Measurements from ENCODE around the gene SNX20. TPM values are rescaled to one million over a fixed set of nuclear protein-coding genes. Genes with fewer than 3 reads are reported as not detected.

SNX20 gene
- total and polyA plus RNA-seq, 4 donors, result 0.61 to 1.1 (median 0.67) TPM

DNA sequence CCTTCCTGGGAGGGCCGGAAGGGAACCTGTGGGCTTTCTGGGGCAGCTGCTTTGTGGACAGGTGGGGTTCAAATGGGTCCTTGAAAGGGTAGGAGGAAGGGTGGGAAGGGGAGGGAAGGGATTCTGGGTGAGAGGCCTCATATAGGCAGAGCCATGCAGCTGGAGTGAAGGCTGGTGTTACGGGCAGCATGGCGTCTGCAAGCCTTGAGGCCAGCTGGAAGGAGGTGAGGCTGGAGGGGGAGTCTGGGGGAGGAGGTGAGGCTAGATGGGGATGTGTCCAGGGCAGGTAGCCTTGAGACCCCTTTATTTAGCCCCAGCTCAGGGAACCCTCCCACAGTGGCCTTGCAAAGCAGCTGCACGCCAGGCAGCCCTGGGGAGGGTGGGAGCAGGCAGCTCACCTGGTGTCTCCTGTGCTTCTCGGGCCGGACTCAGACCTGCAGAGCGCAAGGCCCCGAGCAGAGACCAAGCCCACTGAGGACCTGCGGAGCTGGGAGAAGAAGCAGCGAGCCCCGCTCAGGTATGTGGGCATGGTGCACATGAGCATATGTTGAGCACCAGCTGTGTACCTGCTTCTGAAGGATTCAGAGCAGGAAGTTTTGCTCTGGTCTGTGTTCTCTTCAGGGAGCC, 50.6 kb downstream of the SNX20 start:
- Histone ChIP-seq H3K27ac (ENCODE audit: low read depth, low read length) (no peak overlapping the region), H3K9me3 (ENCODE audit: control insufficient read depth, insufficient read depth, low read length) (no peaks in the 10 kb centered on the region), H3K36me3 (ENCODE audit: control insufficient read depth, insufficient read depth, low read length) (peaks cover 64% of the 10 kb centered on the region), H3K4me3 (ENCODE audit: low read depth, low read length) (no peak overlapping the region), H3K27me3 (ENCODE audit: control insufficient read depth, insufficient read depth, low read length) (no peaks in the 10 kb centered on the region), H3K4me1 (ENCODE audit: control insufficient read depth, insufficient read depth, low read length) (peaks cover 5% of the 10 kb centered on the region)
- no peak for DNase-seq (ENCODE audit: low read depth in 4 of 6, low spot score in 6 of 6)
- WGBS (ENCODE audit: insufficient coverage), result 96% methylated on average over 9 of the region's 11 CpGs

DNA sequence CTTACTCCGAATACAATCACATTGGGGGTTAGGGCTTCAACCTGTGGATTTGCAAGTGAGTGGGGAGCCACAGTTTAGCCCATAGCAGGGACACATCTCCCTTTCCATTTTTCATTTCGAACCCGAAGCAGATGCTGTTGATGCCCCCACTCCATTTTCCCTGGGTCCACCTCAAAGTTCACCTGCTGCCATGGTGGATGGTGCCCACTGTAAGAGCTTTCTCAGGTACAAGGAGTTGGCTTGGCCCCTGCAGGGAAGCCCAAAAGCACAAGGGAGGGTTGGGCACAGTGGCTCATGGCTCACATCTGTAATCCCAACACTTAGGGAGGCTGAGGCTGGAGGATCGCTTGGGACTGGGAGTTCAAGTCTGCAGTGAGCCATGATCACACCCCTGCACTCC, 51.8 kb downstream of the SNX20 start:
- 87% methylated on average over 3 of the region's 4 CpGs for WGBS (ENCODE audit: insufficient coverage)
- Histone ChIP-seq H3K4me1 (ENCODE audit: control insufficient read depth, insufficient read depth, low read length) (peaks cover 5% of the 10 kb centered on the region), H3K27ac (ENCODE audit: low read depth, low read length) (no peak overlapping the region), H3K36me3 (ENCODE audit: control insufficient read depth, insufficient read depth, low read length) (peaks cover 76% of the 10 kb centered on the region), H3K27me3 (ENCODE audit: control insufficient read depth, insufficient read depth, low read length) (no peaks in the 10 kb centered on the region), H3K9me3 (ENCODE audit: control insufficient read depth, insufficient read depth, low read length) (no peaks in the 10 kb centered on the region), H3K4me3 (ENCODE audit: low read depth, low read length) (no peak overlapping the region)
- DNase-seq (ENCODE audit: low read depth in 4 of 6, low spot score in 6 of 6), result no peak

DNA sequence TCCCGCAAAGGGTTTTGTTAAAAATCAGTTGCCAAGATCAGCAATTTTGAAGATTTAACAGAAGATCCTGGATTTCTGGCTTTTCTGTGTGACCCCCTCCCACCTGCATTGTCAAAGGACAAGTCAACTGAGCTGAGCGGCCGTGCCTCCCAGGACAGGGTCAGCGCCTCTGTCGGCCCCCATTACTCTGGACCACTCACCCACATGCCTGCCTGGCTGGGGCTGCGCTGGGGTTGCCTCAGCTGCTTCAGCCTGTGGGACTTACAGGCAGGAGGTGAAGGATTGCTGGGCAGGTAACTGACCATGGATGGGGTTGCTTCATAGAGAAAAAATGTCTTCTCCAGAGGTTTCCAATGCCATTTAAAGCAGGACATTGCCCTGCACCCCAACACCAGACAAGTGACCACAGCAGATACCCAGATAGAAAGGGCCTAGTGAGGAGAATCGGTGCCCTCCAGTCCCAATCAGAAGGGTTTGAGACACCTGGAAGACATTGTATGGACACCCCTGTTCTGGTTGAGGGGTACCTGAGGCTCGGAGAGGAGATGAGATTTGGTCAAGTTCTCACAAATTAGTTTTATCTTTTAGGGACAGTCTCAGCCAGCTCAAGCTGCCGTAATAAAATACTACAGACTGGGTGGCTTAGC, 52.8 kb downstream of the SNX20 start:
- Histone ChIP-seq H3K36me3 (ENCODE audit: control insufficient read depth, insufficient read depth, low read length) (peaks cover 76% of the 10 kb centered on the region), H3K4me3 (ENCODE audit: low read depth, low read length) (no peak overlapping the region), H3K4me1 (ENCODE audit: control insufficient read depth, insufficient read depth, low read length) (peaks cover 5% of the 10 kb centered on the region), H3K9me3 (ENCODE audit: control insufficient read depth, insufficient read depth, low read length) (no peaks in the 10 kb centered on the region), H3K27me3 (ENCODE audit: control insufficient read depth, insufficient read depth, low read length) (no peaks in the 10 kb centered on the region), H3K27ac (ENCODE audit: low read depth, low read length) (no peak overlapping the region)
- WGBS (ENCODE audit: insufficient coverage), result 95% methylated on average over 7 of the region's 9 CpGs
- no peak for DNase-seq (ENCODE audit: low read depth in 4 of 6, low spot score in 6 of 6)

DNA sequence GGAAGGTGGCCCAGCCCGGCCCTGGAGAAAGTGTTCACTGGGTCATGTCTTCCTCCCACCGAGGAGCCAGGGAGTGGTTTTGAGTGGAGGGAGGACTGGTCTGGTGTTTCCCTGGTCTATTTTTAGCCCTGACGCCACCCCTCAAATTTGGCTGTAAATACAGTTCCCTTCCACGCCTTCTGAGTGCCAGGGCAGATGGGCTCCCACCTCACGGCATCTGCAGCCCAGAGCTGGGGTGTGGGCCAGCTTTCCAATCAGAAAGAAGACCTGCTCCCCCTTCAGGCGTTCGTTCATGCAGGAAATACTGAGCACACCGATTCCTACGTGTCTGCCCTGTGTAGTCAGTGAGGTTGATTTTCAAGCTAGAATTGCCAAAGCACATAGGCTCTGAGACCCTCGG, 53.7 kb downstream of the SNX20 start:
- no peak overlapping the region for H3K27ac ChIP-seq (ENCODE audit: low read depth, low read length)
- H3K36me3 ChIP-seq (ENCODE audit: control insufficient read depth, insufficient read depth, low read length), result peaks cover 78% of the 10 kb centered on the region
- no peak overlapping the region for H3K4me3 ChIP-seq (ENCODE audit: low read depth, low read length)
- H3K9me3 ChIP-seq (ENCODE audit: control insufficient read depth, insufficient read depth, low read length), result no peaks in the 10 kb centered on the region
- 39% methylated on average over 3 of the region's 10 CpGs for WGBS (ENCODE audit: insufficient coverage)
- peak in 2 of 6 donors; percentile 71 to 79 for DNase-seq (ENCODE audit: low read depth in 4 of 6, low spot score in 6 of 6)
- peaks cover 5% of the 10 kb centered on the region for H3K4me1 ChIP-seq (ENCODE audit: control insufficient read depth, insufficient read depth, low read length)
- no peaks in the 10 kb centered on the region for H3K27me3 ChIP-seq (ENCODE audit: control insufficient read depth, insufficient read depth, low read length)

DNA sequence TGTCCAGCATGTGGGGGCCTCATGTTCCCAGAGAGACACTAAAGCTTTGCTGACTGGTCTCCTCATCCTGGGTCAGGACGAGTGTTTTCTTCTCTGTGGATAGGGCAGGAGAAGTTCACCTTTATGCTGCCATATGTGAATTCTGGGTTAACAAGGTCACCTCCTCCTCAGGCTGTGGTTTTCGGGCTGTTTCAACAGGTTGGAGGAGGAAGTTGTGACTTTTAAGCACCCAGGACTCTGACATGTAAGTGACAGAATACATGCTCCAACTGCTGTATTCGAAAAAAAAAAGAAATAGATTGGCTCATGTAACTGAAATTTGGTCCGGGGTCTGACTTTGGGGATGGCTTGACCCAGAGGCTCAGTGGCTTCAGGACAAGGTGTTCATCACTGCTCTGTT, 54.2 kb downstream of the SNX20 start:
- WGBS (ENCODE audit: insufficient coverage), result 95% methylated on average over 4 of the region's 4 CpGs
- no peak overlapping the region for H3K27ac ChIP-seq (ENCODE audit: low read depth, low read length)
- H3K4me3 ChIP-seq (ENCODE audit: low read depth, low read length), result no peak overlapping the region
- DNase-seq (ENCODE audit: low read depth in 4 of 6, low spot score in 6 of 6), result no peak
- H3K4me1 ChIP-seq (ENCODE audit: control insufficient read depth, insufficient read depth, low read length), result peaks cover 5% of the 10 kb centered on the region
- H3K9me3 ChIP-seq (ENCODE audit: control insufficient read depth, insufficient read depth, low read length), result no peaks in the 10 kb centered on the region
- peaks cover 78% of the 10 kb centered on the region for H3K36me3 ChIP-seq (ENCODE audit: control insufficient read depth, insufficient read depth, low read length)
- no peaks in the 10 kb centered on the region for H3K27me3 ChIP-seq (ENCODE audit: control insufficient read depth, insufficient read depth, low read length)

DNA sequence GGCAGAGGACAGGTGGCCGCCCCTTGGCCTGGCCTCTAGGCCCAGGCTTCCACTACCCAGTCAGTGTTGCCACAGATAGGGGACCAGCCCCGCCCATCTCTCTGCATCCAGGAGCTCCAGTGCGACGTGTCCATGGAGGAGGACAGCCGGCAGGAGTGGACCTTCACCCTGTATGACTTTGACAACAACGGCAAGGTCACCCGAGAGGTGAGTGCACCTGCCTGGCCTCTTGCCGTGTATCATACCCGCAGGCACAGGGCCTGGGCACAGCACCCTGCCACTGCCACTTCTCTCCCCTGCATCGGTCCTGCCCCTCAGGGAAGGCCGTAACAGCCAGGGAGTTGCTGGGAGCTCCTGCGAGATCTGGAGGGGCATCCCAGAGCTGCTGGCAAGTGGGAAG, 55.7 kb downstream of the SNX20 start:
- WGBS (ENCODE audit: insufficient coverage), result 97% methylated on average over 11 of the region's 12 CpGs
- no peaks in the 10 kb centered on the region for H3K27me3 ChIP-seq (ENCODE audit: control insufficient read depth, insufficient read depth, low read length)
- no peak overlapping the region for H3K27ac ChIP-seq (ENCODE audit: low read depth, low read length)
- no peaks in the 10 kb centered on the region for H3K9me3 ChIP-seq (ENCODE audit: control insufficient read depth, insufficient read depth, low read length)
- DNase-seq (ENCODE audit: low read depth in 4 of 6, low spot score in 6 of 6), result no peak
- peaks cover 80% of the 10 kb centered on the region for H3K36me3 ChIP-seq (ENCODE audit: control insufficient read depth, insufficient read depth, low read length)
- H3K4me1 ChIP-seq (ENCODE audit: control insufficient read depth, insufficient read depth, low read length), result peaks cover 5% of the 10 kb centered on the region
- H3K4me3 ChIP-seq (ENCODE audit: low read depth, low read length), result no peak overlapping the region

DNA sequence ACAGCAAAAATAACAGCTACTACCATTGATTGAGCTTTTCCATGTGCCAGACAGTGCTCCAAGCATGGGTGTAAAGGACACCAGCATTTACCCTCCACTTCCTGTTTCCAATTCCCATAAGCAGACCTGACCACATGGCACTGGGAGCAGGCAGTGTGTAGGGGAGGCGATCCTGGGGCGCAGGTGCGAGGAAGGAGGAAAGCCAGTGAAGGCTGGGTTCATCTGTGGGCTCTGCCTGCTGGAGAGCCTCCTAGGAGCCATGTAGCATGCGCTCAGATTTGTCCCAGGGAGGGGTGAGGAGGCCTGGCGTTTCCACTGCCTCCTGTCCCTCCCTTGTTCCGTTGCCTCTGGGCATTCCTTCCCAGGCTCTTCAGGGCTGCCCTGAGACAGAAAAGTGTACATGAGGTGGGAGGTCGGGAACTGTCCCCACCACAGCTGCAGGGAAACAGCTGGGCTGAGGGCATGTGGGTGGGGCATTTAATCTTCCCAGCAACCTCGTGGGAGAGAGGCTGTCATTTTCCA, 56.6 kb downstream of the SNX20 start:
- no peak for DNase-seq (ENCODE audit: low read depth in 4 of 6, low spot score in 6 of 6)
- no peak overlapping the region for H3K4me3 ChIP-seq (ENCODE audit: low read depth, low read length)
- H3K27me3 ChIP-seq (ENCODE audit: control insufficient read depth, insufficient read depth, low read length), result no peaks in the 10 kb centered on the region
- peaks cover 5% of the 10 kb centered on the region for H3K4me1 ChIP-seq (ENCODE audit: control insufficient read depth, insufficient read depth, low read length)
- 91% methylated on average over 8 of the region's 8 CpGs for whole genome bisulfite sequencing (ENCODE audit: insufficient coverage)
- no peak overlapping the region for H3K27ac ChIP-seq (ENCODE audit: low read depth, low read length)
- peaks cover 75% of the 10 kb centered on the region for H3K36me3 ChIP-seq (ENCODE audit: control insufficient read depth, insufficient read depth, low read length)
- H3K9me3 ChIP-seq (ENCODE audit: control insufficient read depth, insufficient read depth, low read length), result no peaks in the 10 kb centered on the region

DNA sequence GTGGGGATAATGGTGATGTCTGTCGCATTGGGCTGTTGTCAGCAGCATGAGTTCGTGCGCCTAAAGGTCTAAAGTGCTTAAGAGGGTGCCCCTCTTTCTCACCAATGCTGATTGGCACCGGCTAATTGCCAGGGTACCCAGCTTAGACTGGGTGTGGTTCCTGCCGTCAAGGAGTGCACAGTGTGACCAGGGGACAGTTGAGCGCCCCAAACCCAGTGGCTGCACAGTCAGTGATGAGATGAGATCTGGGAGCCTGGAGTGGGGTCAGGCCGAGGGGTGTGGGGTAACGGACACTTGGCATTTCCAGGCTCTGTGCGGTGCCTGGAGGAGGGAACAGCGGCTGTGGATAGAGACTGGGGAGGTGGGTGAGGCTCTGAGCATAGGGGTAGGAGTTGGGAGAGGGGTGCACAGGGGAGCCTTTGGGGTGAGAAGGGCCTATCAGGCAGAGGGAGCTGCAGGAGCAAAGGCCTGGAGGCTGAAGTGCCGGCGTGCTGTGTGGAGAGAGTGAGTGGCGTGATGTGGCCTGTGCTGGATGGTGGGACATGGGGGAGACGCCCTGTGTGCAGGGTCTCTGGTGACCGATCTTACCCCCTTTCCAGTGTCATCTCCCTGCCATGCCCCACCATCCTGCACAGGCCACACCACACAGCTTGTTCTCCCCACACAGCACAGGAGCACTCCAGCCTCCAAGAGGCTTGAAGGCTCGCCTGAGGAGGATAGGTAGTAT, 58.3 kb downstream of the SNX20 start:
- Histone ChIP-seq H3K36me3 (ENCODE audit: control insufficient read depth, insufficient read depth, low read length) (peaks cover 75% of the 10 kb centered on the region), H3K4me1 (ENCODE audit: control insufficient read depth, insufficient read depth, low read length) (peaks cover 10% of the 10 kb centered on the region), H3K27ac (ENCODE audit: low read depth, low read length) (no peak overlapping the region), H3K9me3 (ENCODE audit: control insufficient read depth, insufficient read depth, low read length) (no peaks in the 10 kb centered on the region), H3K27me3 (ENCODE audit: control insufficient read depth, insufficient read depth, low read length) (no peaks in the 10 kb centered on the region), H3K4me3 (ENCODE audit: low read depth, low read length) (no peak overlapping the region)
- DNase-seq (ENCODE audit: low read depth in 4 of 6, low spot score in 6 of 6), result no peak
- 94% methylated on average over 12 of the region's 16 CpGs for WGBS (ENCODE audit: insufficient coverage)

DNA sequence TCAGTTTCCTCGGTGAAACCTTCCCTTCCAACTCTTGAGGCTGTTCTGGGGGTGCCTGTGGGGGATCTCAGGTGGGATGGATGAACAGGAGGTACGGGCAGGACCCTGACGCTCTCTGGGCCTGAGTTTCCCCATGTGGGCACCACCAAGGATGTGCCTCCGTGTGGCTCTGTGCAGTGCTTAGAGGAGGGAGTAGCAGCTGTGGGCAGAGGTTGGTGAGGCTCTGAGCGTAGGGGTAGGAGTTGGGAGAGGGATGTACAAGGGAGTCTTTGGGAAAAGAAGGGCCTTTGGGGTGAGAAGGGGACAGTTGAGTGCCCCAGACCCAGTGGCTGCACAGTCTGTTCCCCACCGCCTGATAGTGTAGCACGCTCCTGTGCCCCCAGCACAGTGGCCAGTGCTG, 59.1 kb downstream of the SNX20 start:
- 94% methylated on average over 6 of the region's 7 CpGs for WGBS (ENCODE audit: insufficient coverage)
- H3K27me3 ChIP-seq (ENCODE audit: control insufficient read depth, insufficient read depth, low read length), result no peaks in the 10 kb centered on the region
- peaks cover 6% of the 10 kb centered on the region for H3K4me1 ChIP-seq (ENCODE audit: control insufficient read depth, insufficient read depth, low read length)
- no peaks in the 10 kb centered on the region for H3K9me3 ChIP-seq (ENCODE audit: control insufficient read depth, insufficient read depth, low read length)
- no peak for DNase-seq (ENCODE audit: low read depth in 4 of 6, low spot score in 6 of 6)
- peaks cover 70% of the 10 kb centered on the region for H3K36me3 ChIP-seq (ENCODE audit: control insufficient read depth, insufficient read depth, low read length)
- no peak overlapping the region for H3K27ac ChIP-seq (ENCODE audit: low read depth, low read length)
- no peak overlapping the region for H3K4me3 ChIP-seq (ENCODE audit: low read depth, low read length)

Data from spinal cord (tissue), 10 donors.